Measurements from ENCODE around the gene TUBB4A. TPM values are rescaled to one million over a fixed set of nuclear protein-coding genes. Genes with fewer than 3 reads are reported as not detected.

Gene TUBB4A
- polyA plus RNA-seq, 1 donor from 2014 or later, result 17.8 TPM

- Histone ChIP-seq H3K9me2 (ENCODE audit: insufficient read depth, low read length) (no peaks in the 10 kb centered on the region), H3F3A (ENCODE audit: insufficient read depth, low read length, poor library complexity, severe bottlenecking) (no peaks in the 10 kb centered on the region), H2AFZ (ENCODE audit: low read depth, low read length) (no peak overlapping the region), H3K4me2 (ENCODE audit: low read length) (no peak overlapping the region), H3K36me3 (ENCODE audit: insufficient read depth, low read length) (no peaks in the 10 kb centered on the region), H3K4me3 (ENCODE audit: low read length) (no peak overlapping the region), H3K79me2 (replicated peaks; ENCODE audit: insufficient read depth, low read length) (no peaks in the 10 kb centered on the region), H3K27me3 (ENCODE audit: insufficient read depth, low read depth, low read length) (peaks cover 5% of the 10 kb centered on the region), H3K9ac (ENCODE audit: low read length) (no peak overlapping the region), H3K27ac (ENCODE audit: low read length) (no peak overlapping the region), H3K9me3 (ENCODE audit: low read length) (no peaks in the 10 kb centered on the region), H4K20me1 (ENCODE audit: insufficient read depth) (no peaks in the 10 kb centered on the region)
- TF ChIP-seq CTCF (IDR thresholded peaks at IDR 0.05; ENCODE audit: poor library complexity, severe bottlenecking) (no peak), RAD21 (conservative IDR thresholded peaks at IDR 0.05) (no peak)
Observed at GRCh38 chr19:6514089-6514488, 12.0 kb upstream of the TUBB4A start.

GRCh38 chr19:6510618-6511017, 8.5 kb upstream of the TUBB4A start:
- Histone ChIP-seq H3K27ac (ENCODE audit: low read length) (no peak overlapping the region), H3K9me3 (ENCODE audit: low read length) (no peaks in the 10 kb centered on the region), H3F3A (ENCODE audit: insufficient read depth, low read length, poor library complexity, severe bottlenecking) (no peaks in the 10 kb centered on the region), H3K4me3 (ENCODE audit: low read length) (no peak overlapping the region), H3K9me2 (ENCODE audit: insufficient read depth, low read length) (no peaks in the 10 kb centered on the region), H3K9ac (ENCODE audit: low read length) (no peak overlapping the region), H4K20me1 (ENCODE audit: insufficient read depth) (no peaks in the 10 kb centered on the region), H3K4me2 (ENCODE audit: low read length) (no peak overlapping the region), H3K79me2 (replicated peaks; ENCODE audit: insufficient read depth, low read length) (no peaks in the 10 kb centered on the region), H3K27me3 (ENCODE audit: insufficient read depth, low read depth, low read length) (no peaks in the 10 kb centered on the region), H3K36me3 (ENCODE audit: insufficient read depth, low read length) (no peaks in the 10 kb centered on the region), H2AFZ (ENCODE audit: low read depth, low read length) (no peak overlapping the region)
- TF ChIP-seq CTCF (IDR thresholded peaks at IDR 0.05; ENCODE audit: poor library complexity, severe bottlenecking) (no peak), RAD21 (conservative IDR thresholded peaks at IDR 0.05) (no peak), POLR2AphosphoS5 (IDR thresholded peaks at IDR 0.05) (no peak), SMC3 (conservative IDR thresholded peaks at IDR 0.05; ENCODE audit: poor library complexity) (no peak), MXI1 (conservative IDR thresholded peaks at IDR 0.05; ENCODE audit: poor library complexity, severe bottlenecking) (no peak), EZH2 (IDR thresholded peaks at IDR 0.05; ENCODE audit: borderline replicate concordance, insufficient read depth, low read length, poor library complexity, severe bottlenecking) (no peak), EP300 (conservative IDR thresholded peaks at IDR 0.05; ENCODE audit: poor library complexity, severe bottlenecking) (no peak), TAF1 (IDR thresholded peaks at IDR 0.05; ENCODE audit: low read depth) (no peak), REST (IDR thresholded peaks at IDR 0.05; ENCODE audit: borderline replicate concordance) (no peak)

All from neural cell (in vitro differentiated cells).